ENCODE data around the gene ZC3H12A. TPM values are rescaled to one million over a fixed set of nuclear protein-coding genes. Genes with fewer than 3 reads are reported as not detected.

ZC3H12A gene
- total and polyA plus RNA-seq, 4 donors = 2.1 to 10.9 (median 3.0) TPM

- H3K27me3 ChIP-seq (ENCODE audit: control insufficient read depth in 4 of 4, insufficient read depth in 4 of 4, low read length in 3 of 4) = no peaks in the 10 kb centered on the region
- H3K4me3 ChIP-seq (ENCODE audit: low read depth in 1 of 3, low read length in 3 of 3) = no peak overlapping the region
- peaks cover 20 to 38% (median 27%) of the 10 kb centered on the region in 4 donors for H3K4me1 ChIP-seq (ENCODE audit: control insufficient read depth in 4 of 4, insufficient read depth in 4 of 4, low read length in 3 of 4)
- peaks cover 17 to 32% (median 28%) of the 10 kb centered on the region in 4 donors for H3K36me3 ChIP-seq (ENCODE audit: control insufficient read depth in 4 of 4, insufficient read depth in 3 of 4, low read depth in 1 of 4, low read length in 3 of 4)
- no peak for TF ChIP-seq EGR1 (IDR thresholded peaks at IDR 0.05; ENCODE audit: low read depth in 2 of 2)
- TF ChIP-seq, protein P1, sequence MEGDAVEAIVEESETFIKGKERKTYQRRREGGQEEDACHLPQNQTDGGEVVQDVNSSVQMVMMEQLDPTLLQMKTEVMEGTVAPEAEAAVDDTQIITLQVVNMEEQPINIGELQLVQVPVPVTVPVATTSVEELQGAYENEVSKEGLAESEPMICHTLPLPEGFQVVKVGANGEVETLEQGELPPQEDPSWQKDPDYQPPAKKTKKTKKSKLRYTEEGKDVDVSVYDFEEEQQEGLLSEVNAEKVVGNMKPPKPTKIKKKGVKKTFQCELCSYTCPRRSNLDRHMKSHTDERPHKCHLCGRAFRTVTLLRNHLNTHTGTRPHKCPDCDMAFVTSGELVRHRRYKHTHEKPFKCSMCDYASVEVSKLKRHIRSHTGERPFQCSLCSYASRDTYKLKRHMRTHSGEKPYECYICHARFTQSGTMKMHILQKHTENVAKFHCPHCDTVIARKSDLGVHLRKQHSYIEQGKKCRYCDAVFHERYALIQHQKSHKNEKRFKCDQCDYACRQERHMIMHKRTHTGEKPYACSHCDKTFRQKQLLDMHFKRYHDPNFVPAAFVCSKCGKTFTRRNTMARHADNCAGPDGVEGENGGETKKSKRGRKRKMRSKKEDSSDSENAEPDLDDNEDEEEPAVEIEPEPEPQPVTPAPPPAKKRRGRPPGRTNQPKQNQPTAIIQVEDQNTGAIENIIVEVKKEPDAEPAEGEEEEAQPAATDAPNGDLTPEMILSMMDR (IDR thresholded peaks at IDR 0.05; ENCODE audit: low read depth, low read length, missing input control) = no peak
- TF ChIP-seq, protein P2, sequence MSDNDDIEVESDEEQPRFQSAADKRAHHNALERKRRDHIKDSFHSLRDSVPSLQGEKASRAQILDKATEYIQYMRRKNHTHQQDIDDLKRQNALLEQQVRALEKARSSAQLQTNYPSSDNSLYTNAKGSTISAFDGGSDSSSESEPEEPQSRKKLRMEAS (IDR thresholded peaks at IDR 0.05) = no peak
- DNase-seq (ENCODE audit: low spot score) = no peak
- H3K9ac ChIP-seq (ENCODE audit: low read depth in 1 of 2, low read length in 2 of 2) = no peak overlapping the region
- WGBS = 88% methylated on average over 26 of the region's 26 CpGs
- no peaks in the 10 kb centered on the region for H3K9me3 ChIP-seq (ENCODE audit: control insufficient read depth in 4 of 4, low read length in 3 of 4)
- no peak overlapping the region for H3K27ac ChIP-seq (ENCODE audit: low read depth in 1 of 2, low read length in 2 of 2)
Observed at GRCh38 chr1:37481289-37482003, 7.1 kb downstream of the ZC3H12A start.

- DNase-seq (ENCODE audit: low spot score) = no peak
- Histone ChIP-seq H3K36me3 (ENCODE audit: control insufficient read depth in 4 of 4, insufficient read depth in 3 of 4, low read depth in 1 of 4, low read length in 3 of 4) (peaks cover 17 to 32% (median 28%) of the 10 kb centered on the region in 4 donors), H3K4me3 (ENCODE audit: low read depth in 1 of 3, low read length in 3 of 3) (no peak overlapping the region), H3K4me1 (ENCODE audit: control insufficient read depth in 4 of 4, insufficient read depth in 4 of 4, low read length in 3 of 4) (peaks cover 17 to 33% (median 27%) of the 10 kb centered on the region in 4 donors), H3K9me3 (ENCODE audit: control insufficient read depth in 4 of 4, low read length in 3 of 4) (no peaks in the 10 kb centered on the region), H3K9ac (ENCODE audit: low read depth in 1 of 2, low read length in 2 of 2) (no peak overlapping the region), H3K27me3 (ENCODE audit: control insufficient read depth in 4 of 4, insufficient read depth in 4 of 4, low read length in 3 of 4) (no peaks in the 10 kb centered on the region), H3K27ac (ENCODE audit: low read depth in 1 of 2, low read length in 2 of 2) (no peak overlapping the region)
- TF ChIP-seq RAD21 (IDR thresholded peaks at IDR 0.05) (no peak), EGR1 (IDR thresholded peaks at IDR 0.05; ENCODE audit: low read depth in 2 of 2) (no peak), ATF3 (IDR thresholded peaks at IDR 0.05) (no peak), SP1 (IDR thresholded peaks at IDR 0.05) (no peak), GABPA (IDR thresholded peaks at IDR 0.05 in 1 of 2, conservative IDR thresholded peaks at IDR 0.05 in 1 of 2) (no peak), JUND (IDR thresholded peaks at IDR 0.05) (no peak), RXRA (IDR thresholded peaks at IDR 0.05) (no peak), HNF4G (IDR thresholded peaks at IDR 0.05) (no peak), TAF1 (conservative IDR thresholded peaks at IDR 0.05) (no peak), NR2F2 (IDR thresholded peaks at IDR 0.05) (no peak), FOXA2 (IDR thresholded peaks at IDR 0.05) (no peak), ZBTB33 (IDR thresholded peaks at IDR 0.05) (no peak), YY1 (IDR thresholded peaks at IDR 0.05) (no peak), HNF4A (conservative IDR thresholded peaks at IDR 0.05) (no peak)
- TF ChIP-seq, protein P2 (IDR thresholded peaks at IDR 0.05) = no peak
- TF ChIP-seq, protein P1 (IDR thresholded peaks at IDR 0.05; ENCODE audit: low read depth, low read length, missing input control) = no peak
- TF ChIP-seq, protein P3, sequence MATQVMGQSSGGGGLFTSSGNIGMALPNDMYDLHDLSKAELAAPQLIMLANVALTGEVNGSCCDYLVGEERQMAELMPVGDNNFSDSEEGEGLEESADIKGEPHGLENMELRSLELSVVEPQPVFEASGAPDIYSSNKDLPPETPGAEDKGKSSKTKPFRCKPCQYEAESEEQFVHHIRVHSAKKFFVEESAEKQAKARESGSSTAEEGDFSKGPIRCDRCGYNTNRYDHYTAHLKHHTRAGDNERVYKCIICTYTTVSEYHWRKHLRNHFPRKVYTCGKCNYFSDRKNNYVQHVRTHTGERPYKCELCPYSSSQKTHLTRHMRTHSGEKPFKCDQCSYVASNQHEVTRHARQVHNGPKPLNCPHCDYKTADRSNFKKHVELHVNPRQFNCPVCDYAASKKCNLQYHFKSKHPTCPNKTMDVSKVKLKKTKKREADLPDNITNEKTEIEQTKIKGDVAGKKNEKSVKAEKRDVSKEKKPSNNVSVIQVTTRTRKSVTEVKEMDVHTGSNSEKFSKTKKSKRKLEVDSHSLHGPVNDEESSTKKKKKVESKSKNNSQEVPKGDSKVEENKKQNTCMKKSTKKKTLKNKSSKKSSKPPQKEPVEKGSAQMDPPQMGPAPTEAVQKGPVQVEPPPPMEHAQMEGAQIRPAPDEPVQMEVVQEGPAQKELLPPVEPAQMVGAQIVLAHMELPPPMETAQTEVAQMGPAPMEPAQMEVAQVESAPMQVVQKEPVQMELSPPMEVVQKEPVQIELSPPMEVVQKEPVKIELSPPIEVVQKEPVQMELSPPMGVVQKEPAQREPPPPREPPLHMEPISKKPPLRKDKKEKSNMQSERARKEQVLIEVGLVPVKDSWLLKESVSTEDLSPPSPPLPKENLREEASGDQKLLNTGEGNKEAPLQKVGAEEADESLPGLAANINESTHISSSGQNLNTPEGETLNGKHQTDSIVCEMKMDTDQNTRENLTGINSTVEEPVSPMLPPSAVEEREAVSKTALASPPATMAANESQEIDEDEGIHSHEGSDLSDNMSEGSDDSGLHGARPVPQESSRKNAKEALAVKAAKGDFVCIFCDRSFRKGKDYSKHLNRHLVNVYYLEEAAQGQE (IDR thresholded peaks at IDR 0.05) = no peak
- 92% methylated on average over 18 of the region's 18 CpGs for WGBS
Observed at GRCh38 chr1:37482004-37482785, 7.8 kb downstream of the ZC3H12A start.
